HepG2 (cell line): ENCODE results near the gene PATZ1.

Experiments
- ZNF761 ChIP-seq: sonication (generic); formaldehyde crosslinking; conservative IDR thresholded peaks from 2 replicates; pipeline ENCODE4 v1.4.0; 2020; ENCODE audit warnings: mild to moderate bottlenecking, missing genetic modification reagents
- ZNF772 ChIP-seq: sonication (generic); formaldehyde crosslinking; IDR thresholded peaks from 2 replicates; pipeline ENCODE4 v1.5.0; 2020; ENCODE audit warnings: mild to moderate bottlenecking, missing genetic modification reagents
- TF ChIP-seq, protein P1 (sequence below): sonication (generic); formaldehyde crosslinking; IDR thresholded peaks from 2 replicates; pipeline ENCODE4 v1.5.0; 2020; ENCODE audit warnings: mild to moderate bottlenecking, missing genetic modification reagents, moderate library complexity
- TF ChIP-seq, protein P2 (sequence below): sonication (generic); formaldehyde crosslinking; IDR thresholded peaks from 2 replicates; pipeline ENCODE4 v1.4.0; 2020; ENCODE audit warnings: missing genetic modification reagents

DNA sequence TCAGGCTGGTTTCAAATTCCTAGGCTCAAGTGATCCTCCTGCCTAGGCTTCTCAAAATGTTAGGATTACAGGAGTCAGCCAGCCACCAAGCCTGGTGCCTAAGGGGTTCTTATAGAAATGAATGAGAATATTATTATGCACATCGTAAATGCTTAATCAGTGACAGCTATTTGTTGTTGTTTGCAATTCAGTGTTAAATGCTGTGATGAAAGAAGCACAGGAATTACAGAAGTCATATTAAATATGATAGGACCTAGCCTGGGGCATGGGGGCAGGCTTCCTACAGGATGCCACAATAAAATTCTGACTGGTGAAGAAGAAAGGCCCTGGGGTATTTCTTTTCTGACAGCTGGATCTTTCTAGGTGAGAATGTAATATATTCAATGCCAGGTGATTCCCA, 13.9 kb upstream of the PATZ1 start:
- TF ChIP-seq, protein P1, sequence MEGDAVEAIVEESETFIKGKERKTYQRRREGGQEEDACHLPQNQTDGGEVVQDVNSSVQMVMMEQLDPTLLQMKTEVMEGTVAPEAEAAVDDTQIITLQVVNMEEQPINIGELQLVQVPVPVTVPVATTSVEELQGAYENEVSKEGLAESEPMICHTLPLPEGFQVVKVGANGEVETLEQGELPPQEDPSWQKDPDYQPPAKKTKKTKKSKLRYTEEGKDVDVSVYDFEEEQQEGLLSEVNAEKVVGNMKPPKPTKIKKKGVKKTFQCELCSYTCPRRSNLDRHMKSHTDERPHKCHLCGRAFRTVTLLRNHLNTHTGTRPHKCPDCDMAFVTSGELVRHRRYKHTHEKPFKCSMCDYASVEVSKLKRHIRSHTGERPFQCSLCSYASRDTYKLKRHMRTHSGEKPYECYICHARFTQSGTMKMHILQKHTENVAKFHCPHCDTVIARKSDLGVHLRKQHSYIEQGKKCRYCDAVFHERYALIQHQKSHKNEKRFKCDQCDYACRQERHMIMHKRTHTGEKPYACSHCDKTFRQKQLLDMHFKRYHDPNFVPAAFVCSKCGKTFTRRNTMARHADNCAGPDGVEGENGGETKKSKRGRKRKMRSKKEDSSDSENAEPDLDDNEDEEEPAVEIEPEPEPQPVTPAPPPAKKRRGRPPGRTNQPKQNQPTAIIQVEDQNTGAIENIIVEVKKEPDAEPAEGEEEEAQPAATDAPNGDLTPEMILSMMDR (CRISPR knock-in tag), result no peak
- TF ChIP-seq, protein P2, sequence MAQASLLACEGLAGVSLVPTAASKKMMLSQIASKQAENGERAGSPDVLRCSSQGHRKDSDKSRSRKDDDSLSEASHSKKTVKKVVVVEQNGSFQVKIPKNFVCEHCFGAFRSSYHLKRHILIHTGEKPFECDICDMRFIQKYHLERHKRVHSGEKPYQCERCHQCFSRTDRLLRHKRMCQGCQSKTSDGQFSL (CRISPR knock-in tag), result no peak
- TF ChIP-seq ZNF772 (CRISPR knock-in tag) (no peak), ZNF761 (CRISPR knock-in tag) (no peak)
